H9 (cell line): Measurements from ENCODE around the gene SCG2. TPM values are rescaled to one million over a fixed set of nuclear protein-coding genes. Genes with fewer than 3 reads are reported as not detected.

Experiments
- DNase-seq: peaks from one replicate; pipeline ENCODE4 v3.0.0-alpha.2; 2017
- H2AFZ ChIP-seq: one replicate; pipeline ENCODE4 v1.6.1; 2013; ENCODE audit warnings: mild to moderate bottlenecking, low read length, control low read depth, moderate library complexity
- H2AK5ac ChIP-seq: 2 replicates; pipeline ENCODE4 v1.6.1; 2013; ENCODE audit warnings: low read length, control low read depth, mixed read lengths; ENCODE audit not compliant: insufficient read length
- H2BK120ac ChIP-seq: one replicate; pipeline ENCODE4 v1.6.1; 2013; ENCODE audit warnings: low read depth, mild to moderate bottlenecking, low read length, control low read depth, inconsistent platforms; ENCODE audit not compliant: poor library complexity, severe bottlenecking
- H2BK12ac ChIP-seq: 2 replicates; pipeline ENCODE4 v1.6.1; 2013; ENCODE audit warnings: low read length, control low read depth, mixed read lengths, low read depth; ENCODE audit not compliant: insufficient read length
- H2BK15ac ChIP-seq: 2 replicates; pipeline ENCODE4 v1.6.1; 2013; ENCODE audit warnings: low read depth, low read length, control low read depth
- H2BK20ac ChIP-seq: one replicate; pipeline ENCODE4 v1.6.1; 2013; ENCODE audit warnings: low read depth, mild to moderate bottlenecking, low read length, control low read depth, inconsistent platforms; ENCODE audit not compliant: poor library complexity, severe bottlenecking
- H2BK5ac ChIP-seq: 2 replicates; pipeline ENCODE4 v1.6.1; 2013; ENCODE audit warnings: low read length, control low read depth, mixed read lengths; ENCODE audit not compliant: insufficient read length
- H3K14ac ChIP-seq: 2 replicates; pipeline ENCODE4 v1.6.1; 2013; ENCODE audit warnings: low read length, control low read depth; ENCODE audit not compliant: insufficient read depth
- H3K18ac ChIP-seq: 2 replicates; pipeline ENCODE4 v1.6.1; 2013; ENCODE audit warnings: low read depth, mild to moderate bottlenecking, mixed read lengths, low read length, control low read depth; ENCODE audit not compliant: insufficient read length
- H3K23ac ChIP-seq: 2 replicates; pipeline ENCODE4 v1.6.1; 2013; ENCODE audit warnings: low read length, control low read depth, mixed read lengths, low read depth; ENCODE audit not compliant: insufficient read length
- H3K23me2 ChIP-seq: 2 replicates; pipeline ENCODE4 v1.6.1; 2013; ENCODE audit warnings: low read depth, mild to moderate bottlenecking, mixed read lengths, low read length, control low read depth; ENCODE audit not compliant: insufficient read length, poor library complexity, severe bottlenecking
- H3K27ac ChIP-seq: 2 replicates; pipeline ENCODE4 v1.5.1; 2013; ENCODE audit warnings: low read length, control low read depth, mixed read lengths, low read depth; ENCODE audit not compliant: insufficient read length
- H3K27me3 ChIP-seq: 2 replicates; pipeline ENCODE4 v1.6.1; 2013; ENCODE audit warnings: low read length, control low read depth, inconsistent platforms; ENCODE audit not compliant: insufficient read depth
- H3K4ac ChIP-seq: 2 replicates; pipeline ENCODE4 v1.6.1; 2013; ENCODE audit warnings: low read depth, mild to moderate bottlenecking, control low read depth, inconsistent platforms, low read length, moderate library complexity
- H3K4me1 ChIP-seq: 2 replicates; pipeline ENCODE4 v1.6.1; 2013; ENCODE audit warnings: low read length, control low read depth, inconsistent platforms; ENCODE audit not compliant: insufficient read depth
- H3K4me2 ChIP-seq: 2 replicates; pipeline ENCODE4 v1.6.1; 2013; ENCODE audit warnings: low read length, control low read depth, mixed read lengths; ENCODE audit not compliant: insufficient read length, insufficient read depth
- H3K56ac ChIP-seq: 2 replicates; pipeline ENCODE4 v1.6.1; 2013; ENCODE audit warnings: low read depth, mild to moderate bottlenecking, mixed read lengths, low read length, control low read depth; ENCODE audit not compliant: insufficient read length
- H3K79me1 ChIP-seq: 2 replicates; pipeline ENCODE4 v1.6.1; 2013; ENCODE audit warnings: low read depth, mild to moderate bottlenecking, moderate library complexity, low read length, control low read depth, inconsistent platforms; ENCODE audit not compliant: insufficient read depth, poor library complexity, severe bottlenecking
- H3K79me2 ChIP-seq: 2 replicates; pipeline ENCODE4 v1.6.1; 2013; ENCODE audit warnings: low read length, control low read depth, inconsistent platforms; ENCODE audit not compliant: insufficient read depth
- H3K9ac ChIP-seq: 2 replicates; pipeline ENCODE4 v1.6.1; 2013; ENCODE audit warnings: low read length, control low read depth, mixed read lengths; ENCODE audit not compliant: insufficient read length; ENCODE audit errors: extremely low read depth
- H3K9me3 ChIP-seq: one replicate; pipeline ENCODE4 v1.6.1; 2013; ENCODE audit warnings: low read depth, low read length, inconsistent platforms; ENCODE audit not compliant: control insufficient read depth
- H3T11ph ChIP-seq: one replicate; pipeline ENCODE4 v1.6.1; 2013; ENCODE audit warnings: mild to moderate bottlenecking, low read length, control low read depth, inconsistent platforms
- H4K20me1 ChIP-seq: one replicate; pipeline ENCODE4 v1.6.1; 2013; ENCODE audit not compliant: control insufficient read depth, insufficient read length, insufficient read depth
- H4K5ac ChIP-seq: 2 replicates; pipeline ENCODE4 v1.6.1; 2013; ENCODE audit warnings: low read depth, mild to moderate bottlenecking, mixed read lengths, low read length, control low read depth; ENCODE audit not compliant: insufficient read length
- H4K8ac ChIP-seq: replicated peaks from 2 replicates; pipeline ENCODE4 v1.6.1; 2013; ENCODE audit warnings: low read length, control low read depth, mixed read lengths, low read depth; ENCODE audit not compliant: insufficient read length
- H4K91ac ChIP-seq: 2 replicates; pipeline ENCODE4 v1.6.1; 2013; ENCODE audit warnings: low read depth, mild to moderate bottlenecking, moderate library complexity, mixed read lengths, low read length, control low read depth; ENCODE audit not compliant: insufficient read length
- H3K27ac Mint-ChIP-seq, 3 experiments: 2 replicates in 2 of 3; 3 replicates in 1 of 3; pipeline ENCODE4 v1.8.0; 2020 to 2021; ENCODE audit warnings: mixed read lengths in 3 of 3, mild to moderate bottlenecking in 1 of 3, moderate library complexity in 1 of 3
- H3K27me3 Mint-ChIP-seq: 2 replicates; pipeline ENCODE4 v1.8.0; 2021; ENCODE audit warnings: low read depth, mild to moderate bottlenecking, moderate library complexity, mixed read lengths
- H3K36me3 Mint-ChIP-seq, 3 experiments: 2 replicates in 2 of 3; 3 replicates in 1 of 3; pipeline ENCODE4 v1.8.0; 2020 to 2021; ENCODE audit warnings: low read depth in 3 of 3, mixed read lengths in 3 of 3; ENCODE audit not compliant: insufficient read depth in 1 of 3
- H3K4me1 Mint-ChIP-seq, 2 experiments: 2 replicates each; pipeline ENCODE4 v1.8.0; 2020; ENCODE audit warnings: mixed read lengths in 2 of 2
- H3K4me3 Mint-ChIP-seq, 2 experiments: 2 replicates in 1 of 2; 3 replicates in 1 of 2; pipeline ENCODE4 v1.8.0; 2020 to 2021; ENCODE audit warnings: mild to moderate bottlenecking in 2 of 2, mixed read lengths in 2 of 2, moderate library complexity in 1 of 2
- H3K9me3 Mint-ChIP-seq, 2 experiments: 2 replicates in 1 of 2; 3 replicates in 1 of 2; pipeline ENCODE4 v1.8.0; 2020; ENCODE audit warnings: mild to moderate bottlenecking in 2 of 2, mixed read lengths in 2 of 2, moderate library complexity in 1 of 2
- CTCF ChIP-seq: fragments of 200-600 bp; sonication (generic); conservative IDR thresholded peaks from 3 replicates; pipeline ENCODE4 v1.8.0; 2021; ENCODE audit warnings: antibody characterized with exemption, mild to moderate bottlenecking
- WGBS: extraction: QIAGEN DNeasy Blood & Tissue Kit; methylation state at CpG from one replicate; pipeline ENCODE4 v1.1.7; 2013; ENCODE audit warnings: missing lambda C conversion rate, low lambda C conversion rate, mixed read lengths; ENCODE audit not compliant: insufficient read length; ENCODE audit errors: extremely low coverage; 5-methylcytosine and 5-hydroxymethylcytosine counted together
- total RNA-seq: library from RNA; stranded (reverse); gene quantifications from 2 replicates; pipeline ENCODE4 v1.2.1, GENCODE V29; 2021

The SCG2 gene
- total RNA-seq, 1 experiment from 2014 or later, result 4.4 TPM

GRCh38 chr2:223549215-223549614 lies 52.9 kb downstream of the SCG2 start:
- H3K27me3 Mint-ChIP-seq, result peaks cover 15% of the 10 kb centered on the region
- Histone ChIP-seq H3K9me3 (no peaks in the 10 kb centered on the region), H3K27me3 (no peaks in the 10 kb centered on the region), H2BK15ac (no peak overlapping the region), H3K79me1 (no peaks in the 10 kb centered on the region), H3K4ac (no peak overlapping the region), H3K79me2 (no peaks in the 10 kb centered on the region), H3K9ac (no peak overlapping the region), H3K4me2 (no peak overlapping the region), H3K4me1 (no peaks in the 10 kb centered on the region), H3K14ac (no peak overlapping the region), H4K5ac (no peak overlapping the region), H4K8ac (no peak overlapping the region), H4K91ac (no peak overlapping the region), H3K56ac (no peak overlapping the region), H2AFZ (no peak overlapping the region), H3T11ph (no peak overlapping the region), H2AK5ac (no peak overlapping the region), H2BK20ac (no peak overlapping the region), H2BK120ac (no peak overlapping the region), H4K20me1 (no peaks in the 10 kb centered on the region), H3K27ac (no peak overlapping the region), H2BK5ac (no peak overlapping the region), H3K18ac (no peak overlapping the region), H3K23ac (no peak overlapping the region), H2BK12ac (no peak overlapping the region), H3K23me2 (no peaks in the 10 kb centered on the region)
- no peak for DNase-seq
- no peak overlapping the region for H3K4me3 Mint-ChIP-seq
- WGBS, result no CpG with 5 or more reads among the region's 8 CpGs
- H3K4me1 Mint-ChIP-seq, result no peaks in the 10 kb centered on the region
- TF ChIP-seq CTCF, result no peak
- H3K36me3 Mint-ChIP-seq, result no peaks in the 10 kb centered on the region
- no peaks in the 10 kb centered on the region for H3K9me3 Mint-ChIP-seq
- no peak overlapping the region for H3K27ac Mint-ChIP-seq
